Stimulated activated CD4-positive, alpha-beta T cell treated with anti-CD3 and anti-CD28 coated beads, Interleukin-15, amount 100 ng/mL, for 48 hours (primary cell): ENCODE results near the gene NPR1.
"Not testable (repeated sequence)": the region's sequence is repeated elsewhere in the genome, so short reads cannot be mapped to it uniquely, and the experiment has no call there.

ENCODE experiments used
- DNase-seq, 2 donors: peaks; one replicate each; pipeline ENCODE4 v3.0.0-alpha.2; 2020; ENCODE audit warnings: low read depth in 2 of 2

NPR1 gene

DNA sequence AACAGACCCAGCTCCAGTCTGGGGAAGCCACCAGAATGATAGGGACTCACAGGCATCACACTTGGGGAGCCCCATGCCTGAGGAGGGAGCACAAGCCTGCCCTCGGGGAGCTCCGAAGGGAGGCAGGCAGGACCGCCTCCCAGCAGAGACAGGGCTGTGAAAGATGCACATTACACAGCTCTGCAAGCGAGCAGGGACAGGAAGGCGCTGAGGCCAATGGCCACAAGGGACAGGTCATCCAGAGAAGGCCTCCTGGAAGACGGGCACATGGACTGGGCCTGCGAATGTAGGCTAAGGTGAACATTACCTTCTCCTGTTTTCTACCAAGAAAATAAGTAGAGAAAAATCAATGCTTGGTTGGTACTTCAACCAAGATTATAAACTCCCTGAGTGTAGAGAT lies 4.2 kb downstream of the NPR1 start:
- no peak for DNase-seq

DNA sequence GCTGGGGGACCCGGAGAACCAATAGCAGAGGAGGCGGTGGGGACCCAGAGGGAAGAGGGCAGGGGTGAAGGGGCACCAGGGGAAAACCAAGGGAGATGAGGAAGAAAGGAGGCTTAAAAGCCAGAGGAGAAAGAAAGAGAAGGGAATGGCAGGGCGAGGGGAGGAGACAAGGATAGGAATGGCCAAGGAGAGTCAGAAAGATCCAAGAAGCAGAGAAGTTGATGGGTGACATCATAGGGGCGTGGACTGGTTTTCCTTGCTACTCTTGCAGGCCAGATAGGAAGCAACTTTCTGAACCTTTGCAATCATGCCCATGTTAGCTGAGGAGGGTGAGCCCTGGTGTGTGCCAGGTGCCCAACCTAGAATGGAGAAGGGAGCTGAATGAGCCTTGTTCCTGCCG lies 5.4 kb downstream of the NPR1 start:
- no peak for DNase-seq

DNA sequence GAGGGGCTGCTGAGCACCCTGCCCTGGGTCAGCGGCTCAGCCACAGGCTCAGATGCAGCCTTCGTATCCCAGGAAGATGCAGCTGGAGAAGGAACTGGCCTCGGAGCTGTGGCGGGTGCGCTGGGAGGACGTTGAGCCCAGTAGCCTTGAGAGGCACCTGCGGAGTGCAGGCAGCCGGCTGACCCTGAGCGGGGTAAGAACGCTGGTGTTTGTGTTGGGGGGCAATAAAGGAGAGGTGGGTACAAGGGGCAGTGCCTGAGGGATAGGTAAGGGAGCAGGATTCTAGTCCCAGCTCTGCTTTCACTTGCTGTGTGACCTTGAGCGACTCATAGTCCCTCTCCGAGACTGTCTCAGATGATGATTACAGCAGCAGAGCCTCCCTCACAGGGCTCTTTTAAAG lies 6.4 kb downstream of the NPR1 start:
- DNase-seq, result no peak

DNA sequence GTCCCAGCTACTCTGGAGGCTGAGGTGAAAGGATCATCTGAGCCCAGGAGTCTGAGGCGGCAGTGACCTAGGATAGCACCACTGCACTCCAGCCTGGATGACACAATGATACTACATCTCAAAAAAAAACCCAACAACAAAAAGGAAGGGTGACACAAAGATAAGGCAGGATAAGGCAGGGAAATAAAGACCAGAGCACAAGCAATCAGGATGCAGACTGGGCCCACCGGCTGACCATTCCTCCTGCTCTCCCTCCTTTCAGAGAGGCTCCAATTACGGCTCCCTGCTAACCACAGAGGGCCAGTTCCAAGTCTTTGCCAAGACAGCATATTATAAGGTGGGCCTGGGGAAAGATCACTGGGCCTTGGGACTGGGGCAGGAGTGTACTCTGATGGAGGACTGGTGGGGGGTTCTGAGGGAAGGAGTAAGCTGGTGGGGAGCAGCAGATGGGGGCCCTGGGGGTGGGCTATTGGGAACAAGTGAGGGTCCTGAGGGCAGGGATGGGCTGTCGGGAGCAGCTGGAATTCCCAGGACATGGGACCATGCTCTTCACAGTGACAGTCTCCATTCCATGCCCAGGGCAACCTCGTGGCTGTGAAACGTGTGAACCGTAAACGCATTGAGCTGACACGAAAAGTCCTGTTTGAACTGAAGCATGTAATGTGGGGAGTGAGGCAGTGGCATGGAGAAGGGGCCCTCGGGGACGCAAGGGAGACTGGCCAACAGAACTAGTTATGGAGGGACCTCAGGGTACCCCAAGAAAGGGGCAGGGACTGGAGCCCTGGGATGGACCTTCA lies 7.3 kb downstream of the NPR1 start:
- no peak for DNase-seq

GRCh38 chr1:153687346-153688125 lies 9.0 kb downstream of the NPR1 start:
- no peak for DNase-seq

- no peak for DNase-seq
Measured at GRCh38 chr1:153688276-153688675, 9.8 kb downstream of the NPR1 start.

DNA sequence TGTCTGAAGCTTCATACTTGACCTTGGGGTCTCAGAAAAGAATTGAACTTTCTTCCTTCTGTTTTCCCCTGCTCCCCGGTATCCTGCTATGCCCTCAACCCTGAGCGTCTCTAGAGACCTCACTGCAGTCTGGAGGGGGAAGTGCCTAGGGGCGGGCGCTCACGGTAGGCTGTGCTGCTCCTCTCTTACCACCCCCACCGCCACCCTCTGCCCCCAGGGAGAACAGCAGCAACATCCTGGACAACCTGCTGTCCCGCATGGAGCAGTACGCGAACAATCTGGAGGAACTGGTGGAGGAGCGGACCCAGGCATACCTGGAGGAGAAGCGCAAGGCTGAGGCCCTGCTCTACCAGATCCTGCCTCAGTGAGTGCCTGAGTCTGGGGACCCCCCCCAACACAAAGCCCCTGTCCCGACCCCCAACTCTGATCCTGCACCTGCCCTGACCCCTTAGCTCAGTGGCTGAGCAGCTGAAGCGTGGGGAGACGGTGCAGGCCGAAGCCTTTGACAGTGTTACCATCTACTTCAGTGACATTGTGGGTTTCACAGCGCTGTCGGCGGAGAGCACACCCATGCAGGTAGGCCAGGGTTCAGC lies 10.3 kb downstream of the NPR1 start:
- no peak for DNase-seq

- no peak for DNase-seq
Measured at GRCh38 chr1:153693466-153693865, 15.0 kb downstream of the NPR1 start.

- no peak for DNase-seq
Measured at GRCh38 chr1:153696741-153697140, 18.3 kb downstream of the NPR1 start.

DNA sequence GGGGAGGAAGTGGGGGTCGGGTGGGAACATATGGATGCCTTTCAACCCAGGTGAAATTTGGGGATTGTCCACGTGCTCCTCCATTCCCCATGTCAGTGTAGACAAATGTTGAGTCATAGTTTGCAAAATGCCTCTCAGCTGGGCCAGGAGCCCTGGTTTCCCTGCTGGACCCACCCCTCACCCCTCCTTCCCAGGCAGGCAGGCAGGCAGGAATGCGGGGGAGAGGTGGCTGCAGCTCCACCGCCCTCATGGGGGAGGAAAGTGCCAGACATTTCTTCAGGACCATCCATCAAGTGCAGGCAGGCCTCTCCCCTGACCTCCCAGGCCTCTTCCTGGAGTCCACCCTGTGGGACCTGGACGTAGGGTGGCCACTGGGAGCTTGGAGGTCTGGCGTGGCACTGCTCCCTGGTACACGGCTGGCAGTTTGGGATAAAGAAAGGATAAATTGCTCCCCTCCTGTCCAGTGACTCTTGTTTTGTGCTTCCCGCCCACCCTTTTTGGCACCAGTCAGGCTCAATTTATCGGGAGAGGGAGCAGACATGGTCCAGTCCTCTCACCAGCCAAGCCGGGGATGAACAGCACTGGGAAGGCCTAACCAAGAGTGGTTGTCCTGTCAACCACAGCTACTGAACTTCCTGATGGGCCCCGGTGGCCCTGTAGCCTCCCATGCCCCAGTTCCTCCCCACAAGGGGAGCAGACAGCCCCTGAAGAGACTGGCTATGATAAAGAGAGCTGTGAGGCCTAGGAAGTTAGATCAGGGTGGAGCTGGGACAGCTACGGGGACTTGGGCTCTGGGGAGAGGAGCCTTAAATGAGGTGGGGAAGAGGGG lies 18.9 kb downstream of the NPR1 start:
- no peak for DNase-seq

DNA sequence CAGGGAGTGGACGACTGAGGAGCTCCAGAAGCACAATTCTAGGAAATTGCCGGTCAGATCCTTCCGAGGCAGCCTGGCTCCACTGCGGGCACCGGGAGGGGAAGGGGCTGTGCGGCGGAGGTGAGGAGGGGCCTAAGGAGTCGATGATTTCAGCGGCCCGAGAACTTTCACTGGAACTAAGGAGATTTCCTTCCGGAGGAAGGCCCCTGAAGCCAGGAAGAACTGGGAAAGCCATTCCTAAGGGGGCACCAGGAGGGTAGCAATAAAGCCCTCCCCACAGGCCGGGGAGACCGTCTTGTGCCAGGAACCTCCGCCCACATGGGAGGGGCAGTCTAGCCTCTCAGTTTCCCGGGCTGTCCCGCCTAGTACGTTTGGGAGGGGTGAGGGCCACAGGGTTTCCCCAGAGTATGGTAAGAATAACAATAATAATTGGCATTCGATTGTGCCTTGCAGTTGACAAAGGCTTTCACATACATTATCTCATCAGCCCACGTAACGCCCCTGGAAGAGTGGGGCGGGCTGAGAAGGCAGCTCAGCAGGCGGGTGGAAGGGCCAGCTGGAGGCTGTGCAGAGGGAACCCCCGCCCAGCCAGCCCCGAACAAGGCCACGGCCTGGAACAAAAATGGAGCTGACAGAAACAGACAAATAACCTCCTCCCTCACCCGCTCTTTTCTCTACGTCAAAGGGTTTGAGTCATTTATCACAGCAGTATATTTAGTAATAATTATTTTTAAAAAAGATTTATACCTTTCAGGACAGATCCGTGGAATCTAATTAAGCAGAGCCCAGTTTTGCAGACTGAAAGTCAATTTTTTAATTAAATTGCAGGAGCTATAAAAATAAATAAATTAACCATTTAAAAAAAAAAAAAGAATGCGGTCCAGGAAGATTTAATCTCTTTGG lies 19.8 kb downstream of the NPR1 start:
- no peak for DNase-seq

GRCh38 chr1:153698923-153699714 lies 20.6 kb downstream of the NPR1 start:
- DNase-seq, result no peak

- no peak for DNase-seq
Measured at GRCh38 chr1:153699768-153700167, 21.3 kb downstream of the NPR1 start.

- DNase-seq, result no peak
Measured at GRCh38 chr1:153705484-153705883, 27.0 kb downstream of the NPR1 start.

- no peak for DNase-seq
Measured at GRCh38 chr1:153711026-153711425, 32.5 kb downstream of the NPR1 start.

DNA sequence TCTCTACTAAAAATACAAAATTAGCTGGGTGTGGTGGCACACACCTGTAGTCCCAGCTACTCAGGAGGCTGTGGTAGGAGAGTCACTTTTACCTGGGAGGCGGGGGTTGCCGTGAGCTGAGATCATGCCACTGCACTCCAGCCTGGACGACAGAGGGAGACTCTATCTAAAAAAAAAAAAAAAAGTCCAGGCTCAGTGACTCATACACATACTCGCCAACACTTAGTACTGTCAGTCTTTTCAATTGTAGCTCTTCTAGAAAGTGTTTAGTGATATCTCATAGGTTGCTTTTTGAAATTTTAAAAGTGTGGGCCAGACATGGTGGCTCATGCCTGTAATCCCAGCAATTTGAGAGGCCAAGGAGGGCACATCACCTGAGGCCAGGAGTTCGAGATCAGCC lies 37.7 kb downstream of the NPR1 start:
- DNase-seq, result not testable (repeated sequence)

- no peak for DNase-seq
Measured at GRCh38 chr1:153717330-153717729, 38.8 kb downstream of the NPR1 start.

GRCh38 chr1:153723687-153724086 lies 45.2 kb downstream of the NPR1 start:
- DNase-seq, result no peak

DNA sequence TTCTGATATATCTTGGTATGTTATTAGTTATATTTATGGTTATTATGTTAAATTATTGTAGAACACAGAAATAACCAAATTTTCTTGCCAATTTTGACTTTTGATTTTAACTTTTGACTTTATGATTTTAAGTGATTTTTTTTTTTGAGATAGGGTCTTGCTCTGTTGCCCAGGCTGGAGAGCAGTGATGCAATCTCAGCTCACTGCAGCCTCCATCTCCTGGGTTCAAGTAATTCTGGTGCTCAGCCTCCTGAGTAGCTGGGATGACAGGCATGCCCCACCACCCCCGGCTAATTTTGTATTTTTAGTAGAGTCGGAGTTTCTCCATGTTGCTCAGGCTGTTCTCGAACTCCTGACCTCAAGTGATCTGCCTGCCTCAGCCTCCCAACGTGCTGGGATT lies 46.1 kb downstream of the NPR1 start:
- DNase-seq, result not testable (repeated sequence)
